Endometrial microvascular endothelial cells (primary cell): Measurements from ENCODE around the gene RBPJ. TPM values are rescaled to one million over a fixed set of nuclear protein-coding genes. Genes with fewer than 3 reads are reported as not detected.

Experiments
- in situ Hi-C: cut with HindIII; loops from 2 replicates; pipeline ENCODE4 v1.10.0; 2017; ENCODE audit warnings: low sequenced_read_pairs, low pct_unique_long_range_greater_than_20kb; ENCODE audit errors: inconsistent ontology term
- total RNA-seq: library from RNA; depleted of rRNA; stranded (reverse); fragments of >200 nt; gene quantifications from one replicate; pipeline ENCODE4 v1.2.3, GENCODE V29; 2015; ENCODE audit errors: inconsistent ontology term

Gene RBPJ
- total RNA-seq, 1 donor from 2014 or later: 23.0 TPM

- in situ Hi-C loops: no loop called here
Measured at GRCh38 chr4:26402458-26402857, 81.6 kb downstream of the RBPJ start.

- in situ Hi-C loops: no loop called here
Measured at GRCh38 chr4:26404743-26405206, 84.0 kb downstream of the RBPJ start.

GRCh38 chr4:26406346-26406975, 85.6 kb downstream of the RBPJ start:
- in situ Hi-C loops: no loop called here

- in situ Hi-C loops: no loop called here
Measured at GRCh38 chr4:26407476-26407875, 86.7 kb downstream of the RBPJ start.

GRCh38 chr4:26410385-26411293, 89.8 kb downstream of the RBPJ start:
- in situ Hi-C loops: no loop called here

- in situ Hi-C loops: no loop called here
Measured at GRCh38 chr4:26412381-26413372, 91.9 kb downstream of the RBPJ start.

GRCh38 chr4:26413582-26413981, 92.8 kb downstream of the RBPJ start:
- in situ Hi-C loops: no loop called here

GRCh38 chr4:26418107-26418506, 97.3 kb downstream of the RBPJ start:
- in situ Hi-C loops: no loop called here

- in situ Hi-C loops: no loop called here
Measured at GRCh38 chr4:26418850-26419249, 98.0 kb downstream of the RBPJ start.

- in situ Hi-C loops: no loop called here
Measured at GRCh38 chr4:26420438-26420837, 99.6 kb downstream of the RBPJ start.

GRCh38 chr4:26420913-26421312, 100.1 kb downstream of the RBPJ start:
- in situ Hi-C loops: no loop called here

- in situ Hi-C loops: no loop called here
Measured at GRCh38 chr4:26424153-26424552, 103.3 kb downstream of the RBPJ start.

GRCh38 chr4:26424838-26425237, 104.0 kb downstream of the RBPJ start:
- in situ Hi-C loops: no loop called here

GRCh38 chr4:26425953-26426352, 105.1 kb downstream of the RBPJ start:
- in situ Hi-C loops: no loop called here

GRCh38 chr4:26426892-26427291, 106.1 kb downstream of the RBPJ start:
- in situ Hi-C loops: no loop called here

- in situ Hi-C loops: no loop called here
Measured at GRCh38 chr4:26429910-26430309, 109.1 kb downstream of the RBPJ start.

- in situ Hi-C loops: no loop called here
Measured at GRCh38 chr4:26431461-26432180, 110.8 kb downstream of the RBPJ start.

GRCh38 chr4:26432419-26432818, 111.6 kb downstream of the RBPJ start:
- in situ Hi-C loops: no loop called here
